ENCODE data around the gene CAPN5. TPM values are rescaled to one million over a fixed set of nuclear protein-coding genes. Genes with fewer than 3 reads are reported as not detected.

Gene CAPN5
- total RNA-seq, 4 donors from 2014 or later, result 4.0 to 11.3 (median 6.0) TPM

GRCh38 chr11:77144196-77144856, 77.6 kb downstream of the CAPN5 start:
- no peak for TF ChIP-seq POLR2A (IDR thresholded peaks at IDR 0.05; ENCODE audit: low read depth)
- TF ChIP-seq EP300 (IDR thresholded peaks at IDR 0.05), result no peak
- no peak for TF ChIP-seq CTCF (IDR thresholded peaks at IDR 0.05)
- TF ChIP-seq POLR2AphosphoS5 (IDR thresholded peaks at IDR 0.05), result no peak
- intact Hi-C loops (cut with DNase I), result no loop called here
- H3K27me3 ChIP-seq, result peaks cover 0 to 29% (median 2%) of the 10 kb centered on the region in 4 donors
- no peaks in the 10 kb centered on the region for H3K36me3 ChIP-seq
- no peak overlapping the region for H3K27ac ChIP-seq (replicated peaks in 1 of 4)
- WGBS, result 88% methylated on average over 6 of the region's 9 CpGs
- H3K4me1 ChIP-seq, result peaks cover 8 to 23% (median 13%) of the 10 kb centered on the region in 4 donors
- H3K4me3 ChIP-seq, result no peak overlapping the region
- no peaks in the 10 kb centered on the region for H3K9me3 ChIP-seq
- DNase-seq (ENCODE audit: extremely low spot score), result no peak

DNA sequence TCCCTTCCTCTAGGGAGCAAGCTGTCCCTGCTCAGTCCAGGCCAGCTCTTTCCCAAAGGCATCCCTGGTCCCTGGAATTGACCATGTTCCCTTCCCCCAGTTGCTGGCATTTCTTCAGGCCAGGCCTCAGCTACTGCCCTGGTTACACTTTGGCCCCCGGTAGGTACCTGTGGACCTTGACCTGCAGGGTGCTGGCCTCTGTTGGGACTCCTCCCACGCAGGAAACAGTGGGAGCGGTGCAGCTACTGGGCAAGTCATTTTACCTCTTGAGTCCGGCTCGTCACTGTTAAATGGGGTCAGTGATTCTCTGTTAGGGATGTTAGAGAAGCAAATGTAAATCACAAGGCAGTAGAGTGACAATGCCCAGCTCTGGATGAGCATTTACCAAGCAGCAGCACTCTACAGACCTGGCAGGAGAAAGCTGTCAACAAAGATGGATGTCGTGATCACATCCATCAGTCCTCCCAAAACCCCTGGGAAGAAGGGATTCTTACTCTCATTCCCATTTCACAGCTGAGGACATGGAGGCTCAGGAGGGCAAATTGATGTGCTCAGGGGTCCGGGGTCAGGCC, 78.2 kb downstream of the CAPN5 start:
- Histone ChIP-seq H3K9me3 (no peaks in the 10 kb centered on the region), H3K4me3 (no peak overlapping the region), H3K36me3 (no peaks in the 10 kb centered on the region), H3K4me1 (peaks cover 8 to 19% (median 11%) of the 10 kb centered on the region in 4 donors), H3K27me3 (peaks cover 0 to 29% (median 2%) of the 10 kb centered on the region in 4 donors), H3K27ac (replicated peaks in 1 of 4) (no peak overlapping the region)
- WGBS, result 94% methylated on average over 6 of the region's 7 CpGs
- intact Hi-C loops (cut with DNase I), result no loop called here
- no peak for TF ChIP-seq EP300 (IDR thresholded peaks at IDR 0.05)
- DNase-seq (ENCODE audit: extremely low spot score), result no peak

DNA sequence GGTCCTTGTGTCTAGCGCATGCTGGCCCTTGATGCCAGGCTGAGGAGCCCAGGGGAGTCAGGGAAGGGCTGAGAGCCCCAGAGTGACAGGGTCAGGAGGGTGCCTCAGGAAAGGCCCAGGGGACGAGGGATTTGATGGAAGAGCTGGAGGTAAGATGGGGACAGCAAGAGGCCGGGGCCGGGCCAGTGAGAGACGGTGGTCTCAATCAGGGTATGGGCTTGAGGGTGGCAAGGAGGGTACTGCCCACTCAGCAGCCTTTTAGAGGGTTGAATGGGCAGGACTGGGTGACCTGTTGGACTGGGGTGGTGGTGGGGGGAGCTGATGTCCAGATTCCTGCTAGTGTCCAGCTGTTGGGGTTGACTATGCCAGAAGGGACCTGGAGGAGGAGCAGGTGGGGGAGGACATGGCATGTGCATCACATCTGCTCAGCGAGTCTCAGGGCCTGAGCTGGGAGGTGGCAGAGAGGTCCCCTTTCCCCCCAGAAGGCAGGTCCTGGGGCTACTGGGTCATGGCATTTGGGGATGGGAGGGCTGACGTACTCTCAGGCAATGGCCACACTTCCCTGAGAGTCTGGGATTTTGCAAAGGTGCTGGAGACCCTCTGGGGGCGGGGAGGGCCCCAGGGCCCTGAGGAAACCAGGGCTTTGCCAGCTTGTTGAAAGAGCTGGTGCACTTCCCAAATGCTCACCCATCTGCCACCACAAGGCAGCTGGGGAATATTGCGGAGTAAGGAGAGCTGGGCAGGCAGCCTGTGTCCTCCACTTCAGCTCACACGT, 79.7 kb downstream of the CAPN5 start:
- no peaks in the 10 kb centered on the region for H3K36me3 ChIP-seq
- TF ChIP-seq EP300 (IDR thresholded peaks at IDR 0.05) (no peak), POLR2AphosphoS5 (IDR thresholded peaks at IDR 0.05) (no peak), CTCF (IDR thresholded peaks at IDR 0.05) (no peak), POLR2A (IDR thresholded peaks at IDR 0.05; ENCODE audit: low read depth) (no peak)
- DNase-seq (ENCODE audit: extremely low spot score), result no peak
- intact Hi-C loops (cut with DNase I), result no loop called here
- 95% methylated on average over 9 of the region's 10 CpGs for WGBS
- no peak overlapping the region for H3K27ac ChIP-seq (replicated peaks in 1 of 4)
- no peak overlapping the region for H3K4me3 ChIP-seq
- H3K4me1 ChIP-seq, result peaks cover 0 to 11% (median 8%) of the 10 kb centered on the region in 4 donors
- H3K27me3 ChIP-seq, result peaks cover 0 to 29% (median 2%) of the 10 kb centered on the region in 4 donors
- no peaks in the 10 kb centered on the region for H3K9me3 ChIP-seq

- peaks cover 0 to 11% (median 8%) of the 10 kb centered on the region in 4 donors for H3K4me1 ChIP-seq
- H3K27me3 ChIP-seq, result peaks cover 0 to 29% (median 2%) of the 10 kb centered on the region in 4 donors
- H3K9me3 ChIP-seq, result no peaks in the 10 kb centered on the region
- no peak for TF ChIP-seq EP300 (IDR thresholded peaks at IDR 0.05)
- TF ChIP-seq POLR2AphosphoS5 (IDR thresholded peaks at IDR 0.05), result no peak
- TF ChIP-seq CTCF (IDR thresholded peaks at IDR 0.05), result no peak
- no peak for TF ChIP-seq POLR2A (IDR thresholded peaks at IDR 0.05; ENCODE audit: low read depth)
- WGBS, result 86% methylated on average over 1 of the region's 1 CpG
- H3K27ac ChIP-seq (replicated peaks in 1 of 4), result no peak overlapping the region
- H3K36me3 ChIP-seq, result no peaks in the 10 kb centered on the region
- intact Hi-C loops (cut with DNase I), result no loop called here
- H3K4me3 ChIP-seq, result no peak overlapping the region
- no peak for DNase-seq (ENCODE audit: extremely low spot score)
Measured at GRCh38 chr11:77147036-77147315, 80.2 kb downstream of the CAPN5 start.

DNA sequence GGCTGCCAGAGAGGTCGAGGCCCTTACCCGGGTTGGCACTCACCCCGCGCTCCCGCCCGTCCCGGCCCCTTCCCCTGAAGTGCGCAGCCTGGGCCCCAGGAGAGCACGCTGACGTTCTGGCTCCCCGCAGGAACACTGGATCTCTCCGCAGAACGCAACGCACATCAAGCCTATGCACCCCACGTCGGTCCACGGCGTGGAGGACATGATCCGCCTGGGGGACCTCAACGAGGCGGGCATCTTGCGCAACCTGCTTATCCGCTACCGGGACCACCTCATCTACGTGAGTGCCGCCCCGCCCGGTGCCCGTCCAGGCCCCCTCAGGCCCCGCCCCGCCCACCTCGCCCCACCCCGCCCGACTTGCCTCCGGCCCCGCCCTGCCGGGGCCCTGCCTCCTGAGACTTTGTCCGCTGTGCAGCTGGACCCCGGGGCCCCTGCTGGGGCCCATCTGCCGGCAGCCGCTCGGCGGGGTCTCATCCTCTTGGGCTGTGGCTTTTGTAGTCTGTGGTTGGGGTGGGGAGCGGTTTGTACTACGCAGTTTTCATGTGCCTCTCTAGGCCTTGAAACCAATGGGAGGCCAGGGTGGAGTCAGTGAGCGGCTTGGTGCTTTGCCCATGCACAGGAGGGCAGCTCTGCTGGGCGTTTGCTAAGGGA, 81.0 kb downstream of the CAPN5 start:
- H3K36me3 ChIP-seq, result no peaks in the 10 kb centered on the region
- H3K4me1 ChIP-seq, result peaks cover 0 to 11% (median 8%) of the 10 kb centered on the region in 4 donors
- intact Hi-C loops (cut with DNase I), result no loop called here
- 51% methylated on average over 14 of the region's 47 CpGs for WGBS
- H3K27me3 ChIP-seq, result peaks cover 0 to 29% (median 2%) of the 10 kb centered on the region in 4 donors
- no peak for DNase-seq (ENCODE audit: extremely low spot score)
- no peak overlapping the region for H3K27ac ChIP-seq (replicated peaks in 1 of 4)
- H3K9me3 ChIP-seq, result no peaks in the 10 kb centered on the region
- TF ChIP-seq POLR2A (IDR thresholded peaks at IDR 0.05; ENCODE audit: low read depth), result no peak
- TF ChIP-seq CTCF (IDR thresholded peaks at IDR 0.05), result no peak
- TF ChIP-seq POLR2AphosphoS5 (IDR thresholded peaks at IDR 0.05), result no peak
- no peak for TF ChIP-seq EP300 (IDR thresholded peaks at IDR 0.05)
- peak overlapping the region; percentile 7 to 37 (median 34) for H3K4me3 ChIP-seq
